HG03558 (cell line): Measurements from ENCODE around the gene COL23A1.

ENCODE experiments used
- ATAC-seq: cut with Tn5 transposase; IDR thresholded peaks from one replicate; pipeline ENCODE4 v1.9.1; 2021; ENCODE audit warnings: moderate number of reproducible peaks; ENCODE audit not compliant: unreplicated experiment; ENCODE audit errors: extremely low read depth

COL23A1 gene

DNA sequence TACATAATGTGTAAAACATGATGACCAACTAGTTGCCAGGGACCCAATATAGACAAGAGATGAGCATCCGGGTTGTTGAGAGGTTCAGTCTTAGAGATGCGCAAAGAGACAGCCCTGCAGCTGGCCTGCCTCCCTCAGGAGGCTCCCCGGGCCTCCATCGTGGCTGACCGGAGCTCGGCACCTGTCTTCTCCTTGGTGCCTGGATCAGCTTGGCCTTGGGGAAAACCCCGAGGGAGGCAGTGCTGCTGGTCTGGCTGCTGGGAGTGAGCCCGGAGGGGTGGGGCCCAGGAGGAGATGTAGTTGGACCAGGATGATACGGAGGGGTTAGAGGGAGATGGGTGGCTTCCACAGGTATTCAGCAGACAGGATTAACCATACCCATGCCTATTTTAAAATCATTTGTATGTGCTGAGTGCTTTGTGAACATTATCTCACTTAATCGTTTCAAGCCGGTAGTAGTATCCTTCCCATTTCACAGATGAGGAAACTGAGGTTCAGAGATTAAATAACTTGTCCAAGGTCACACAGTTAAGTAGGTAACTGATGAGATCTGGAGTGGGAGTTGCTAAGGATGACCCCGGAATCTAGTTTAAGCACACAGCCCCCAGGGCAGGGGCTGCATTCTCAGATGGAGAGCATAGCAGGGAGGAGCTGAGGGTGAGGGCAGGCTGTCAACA lies 173.8 kb downstream of the COL23A1 start:
- ATAC-seq, result no peak

GRCh38 chr5:178415353-178415752 lies 174.8 kb downstream of the COL23A1 start:
- no peak for ATAC-seq

- ATAC-seq, result no peak
Observed at GRCh38 chr5:178413988-178414387, 176.2 kb downstream of the COL23A1 start.

- ATAC-seq, result no peak
Observed at GRCh38 chr5:178411083-178411482, 179.1 kb downstream of the COL23A1 start.

DNA sequence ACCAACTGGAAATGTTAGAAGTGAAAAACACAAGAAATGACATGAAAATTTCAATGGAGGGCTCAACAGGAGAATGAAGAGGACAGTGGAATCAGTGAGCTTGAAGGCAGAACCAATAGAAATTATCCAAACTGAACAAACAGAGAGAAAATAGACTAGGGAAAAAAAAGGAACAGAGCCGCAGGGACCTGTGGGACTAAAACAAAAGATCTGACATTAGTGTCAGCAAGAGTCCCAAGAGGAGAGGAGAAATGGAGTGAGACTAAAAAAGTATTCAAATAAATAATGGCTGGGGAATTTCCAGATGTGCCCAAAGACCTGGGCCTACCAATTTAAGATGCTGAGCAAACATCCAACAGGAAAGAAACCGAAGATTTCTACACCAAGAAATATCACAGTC lies 182.5 kb downstream of the COL23A1 start:
- ATAC-seq, result no peak

- no peak for ATAC-seq
Observed at GRCh38 chr5:178404987-178405386, 185.2 kb downstream of the COL23A1 start.

DNA sequence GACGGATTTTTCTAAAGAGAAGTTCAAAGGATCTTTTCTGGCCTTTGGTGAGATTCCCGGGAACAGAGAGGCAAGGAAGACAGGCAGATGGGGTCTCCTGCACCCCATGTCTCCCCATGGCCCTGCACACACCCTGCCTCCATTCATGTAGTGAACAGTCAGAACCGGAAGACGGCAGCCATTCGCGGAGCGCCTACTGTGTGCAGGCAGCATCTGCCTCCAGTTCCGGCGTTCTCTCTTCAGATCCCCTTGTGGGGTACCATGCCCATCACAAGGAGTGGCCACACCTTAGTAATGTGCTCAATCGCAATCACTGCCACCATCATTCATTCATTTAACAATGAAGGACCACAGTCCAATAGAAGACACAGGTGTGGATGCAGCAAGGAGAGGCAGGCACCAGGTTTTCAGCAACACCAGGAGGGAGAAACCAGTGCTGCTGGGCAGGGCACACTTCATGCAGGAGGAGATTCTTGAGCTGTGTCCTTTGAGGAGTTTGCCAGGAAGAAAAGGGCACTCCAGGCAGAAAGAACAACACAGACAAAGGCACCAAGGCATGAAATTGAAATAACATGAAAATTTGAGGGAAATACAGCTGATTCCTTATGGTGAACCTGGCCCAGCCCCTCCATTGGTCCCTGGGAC lies 186.1 kb downstream of the COL23A1 start:
- no peak for ATAC-seq

- ATAC-seq, result no peak
Observed at GRCh38 chr5:178403351-178403750, 186.8 kb downstream of the COL23A1 start.

- no peak for ATAC-seq
Observed at GRCh38 chr5:178399701-178400095, 190.5 kb downstream of the COL23A1 start.

- no peak for ATAC-seq
Observed at GRCh38 chr5:178398901-178399700, 191.1 kb downstream of the COL23A1 start.

GRCh38 chr5:178396796-178397720 lies 193.1 kb downstream of the COL23A1 start:
- no peak for ATAC-seq

- ATAC-seq, result no peak
Observed at GRCh38 chr5:178394074-178394473, 196.1 kb downstream of the COL23A1 start.

- no peak for ATAC-seq
Observed at GRCh38 chr5:178392931-178393394, 197.2 kb downstream of the COL23A1 start.

GRCh38 chr5:178392386-178392785 lies 197.8 kb downstream of the COL23A1 start:
- ATAC-seq, result no peak

DNA sequence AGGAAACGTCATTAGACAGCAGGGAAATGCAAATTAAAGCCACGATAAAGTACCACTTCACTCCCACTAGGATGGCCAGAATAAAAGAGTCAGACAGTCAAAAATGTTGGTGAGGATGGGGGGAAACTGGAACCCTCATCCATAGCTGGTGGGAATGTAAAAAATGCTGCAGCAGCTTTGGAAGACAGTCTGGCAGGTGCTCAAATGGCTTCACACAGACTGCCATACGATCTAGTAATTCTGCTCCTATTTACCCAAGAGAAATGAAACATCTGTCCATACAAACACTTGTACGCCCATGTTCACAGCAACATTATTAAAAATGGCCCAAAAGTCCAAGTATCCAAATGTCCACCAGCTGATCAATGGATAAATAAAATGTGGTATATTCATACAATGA lies 198.7 kb downstream of the COL23A1 start:
- no peak for ATAC-seq

DNA sequence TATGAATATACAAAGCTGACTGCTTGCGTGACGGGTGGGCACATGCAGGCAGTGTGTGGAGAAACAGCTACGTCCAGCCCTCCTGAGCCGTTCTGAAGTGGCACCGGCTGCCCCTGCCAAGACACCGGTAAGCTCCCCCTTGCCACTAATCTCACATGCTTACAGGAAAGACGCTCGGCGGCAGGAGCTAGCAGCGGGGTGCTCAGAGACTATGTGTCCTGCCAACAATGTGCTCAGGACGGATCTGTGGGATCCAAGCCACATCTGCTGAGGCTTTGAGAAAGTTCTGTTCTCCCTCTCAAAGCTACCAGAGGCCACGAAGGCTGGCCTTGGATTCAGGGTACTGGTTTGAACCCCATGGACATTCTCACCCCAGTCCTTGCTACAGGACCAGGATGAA lies 200.4 kb downstream of the COL23A1 start:
- ATAC-seq, result no peak

GRCh38 chr5:178389026-178389729 lies 201.0 kb downstream of the COL23A1 start:
- ATAC-seq, result no peak

DNA sequence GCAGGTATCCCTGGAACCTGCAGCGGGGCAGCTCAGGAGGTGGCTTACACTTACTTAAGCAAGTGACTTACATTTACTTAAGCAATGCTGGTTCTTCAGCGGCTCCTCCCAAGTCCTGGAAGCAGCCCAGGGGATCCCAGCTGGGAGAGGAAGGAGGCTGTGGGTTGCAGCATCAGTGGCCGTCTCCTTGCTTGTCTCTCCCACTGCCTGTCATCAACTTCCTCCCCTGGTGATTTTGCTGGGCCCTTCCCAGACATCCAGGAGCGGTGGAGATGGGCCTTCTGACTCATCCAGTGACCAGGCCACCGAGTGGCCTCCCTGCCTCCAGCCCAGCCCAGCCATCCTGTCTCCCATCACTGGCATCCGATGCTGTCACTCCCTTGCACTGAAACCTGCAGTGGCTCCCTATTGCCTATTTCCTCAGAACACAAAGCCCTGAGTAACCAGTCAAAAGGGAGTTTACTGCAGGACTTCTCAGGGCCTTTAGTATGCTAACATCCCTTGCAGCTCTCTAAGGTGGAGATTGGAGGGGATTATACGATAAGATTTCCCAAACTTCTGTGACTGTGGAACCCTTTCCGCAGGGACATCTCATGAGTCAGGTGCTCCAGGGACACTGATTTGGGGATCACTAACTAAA lies 201.7 kb downstream of the COL23A1 start:
- ATAC-seq, result no peak

GRCh38 chr5:178387856-178388190 lies 202.4 kb downstream of the COL23A1 start:
- no peak for ATAC-seq
